Sigmoid colon (tissue), 4 donors: ENCODE data around the gene ZNF836.

Experiments used
- EP300 ChIP-seq, 4 donors: sonication (generic); formaldehyde crosslinking; IDR thresholded peaks; one replicate each; pipeline ENCODE4 v1.6.1; 2017; ENCODE audit warnings: antibody characterized with exemption in 4 of 4
- POLR2AphosphoS5 ChIP-seq, 4 donors: sonication (generic); formaldehyde crosslinking; IDR thresholded peaks; one replicate each; pipeline ENCODE4 v1.6.1; 2017; ENCODE audit warnings: antibody characterized with exemption in 4 of 4
- TF ChIP-seq, protein P1 (sequence below), 4 experiments: fragments of 450-650 bp in 3 of 4; fragments of 200-600 bp in 1 of 4; IDR thresholded peaks; one replicate each; pipeline ENCODE4 v1.5.1; 2016 to 2019; ENCODE audit warnings: antibody characterized with exemption in 4 of 4, mild to moderate bottlenecking in 3 of 4, moderate library complexity in 2 of 4

DNA sequence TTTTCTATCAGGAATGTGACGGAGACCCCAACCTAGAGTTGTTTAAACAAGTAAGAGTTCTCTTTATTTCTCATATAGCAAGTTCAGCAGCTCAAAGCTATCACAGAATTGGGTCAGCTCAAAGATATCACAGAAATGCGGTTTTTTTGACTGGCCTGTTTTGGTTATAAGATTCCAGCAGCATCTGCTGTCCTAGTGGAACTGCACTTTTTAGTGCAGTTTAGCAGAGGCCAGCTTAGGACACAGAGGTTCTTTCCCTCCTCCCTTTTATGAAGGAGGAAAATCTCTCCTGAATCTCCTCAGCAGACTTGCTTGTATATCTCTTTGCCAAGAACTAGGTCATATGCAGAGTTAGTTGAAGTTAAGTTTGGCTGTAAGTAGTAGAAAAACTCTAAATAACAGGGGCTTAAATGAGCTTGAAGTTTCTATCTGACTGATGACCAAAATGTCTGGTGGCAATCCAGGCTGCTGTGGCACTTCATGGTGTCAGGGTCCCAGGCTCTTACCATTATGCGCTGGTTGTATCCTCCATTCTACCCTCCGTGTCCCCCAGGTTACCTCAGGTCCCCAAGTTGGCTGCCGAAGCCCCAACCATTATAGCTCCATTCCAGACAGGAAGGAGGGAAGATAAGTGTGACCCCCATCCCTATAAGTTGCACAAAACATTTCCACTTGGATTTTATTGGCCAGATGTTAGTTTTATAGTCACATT, 25.0 kb upstream of the ZNF836 start:
- TF ChIP-seq, protein P1, sequence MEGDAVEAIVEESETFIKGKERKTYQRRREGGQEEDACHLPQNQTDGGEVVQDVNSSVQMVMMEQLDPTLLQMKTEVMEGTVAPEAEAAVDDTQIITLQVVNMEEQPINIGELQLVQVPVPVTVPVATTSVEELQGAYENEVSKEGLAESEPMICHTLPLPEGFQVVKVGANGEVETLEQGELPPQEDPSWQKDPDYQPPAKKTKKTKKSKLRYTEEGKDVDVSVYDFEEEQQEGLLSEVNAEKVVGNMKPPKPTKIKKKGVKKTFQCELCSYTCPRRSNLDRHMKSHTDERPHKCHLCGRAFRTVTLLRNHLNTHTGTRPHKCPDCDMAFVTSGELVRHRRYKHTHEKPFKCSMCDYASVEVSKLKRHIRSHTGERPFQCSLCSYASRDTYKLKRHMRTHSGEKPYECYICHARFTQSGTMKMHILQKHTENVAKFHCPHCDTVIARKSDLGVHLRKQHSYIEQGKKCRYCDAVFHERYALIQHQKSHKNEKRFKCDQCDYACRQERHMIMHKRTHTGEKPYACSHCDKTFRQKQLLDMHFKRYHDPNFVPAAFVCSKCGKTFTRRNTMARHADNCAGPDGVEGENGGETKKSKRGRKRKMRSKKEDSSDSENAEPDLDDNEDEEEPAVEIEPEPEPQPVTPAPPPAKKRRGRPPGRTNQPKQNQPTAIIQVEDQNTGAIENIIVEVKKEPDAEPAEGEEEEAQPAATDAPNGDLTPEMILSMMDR (IDR thresholded peaks at IDR 0.05): no peak
- TF ChIP-seq EP300 (IDR thresholded peaks at IDR 0.05) (no peak), POLR2AphosphoS5 (IDR thresholded peaks at IDR 0.05) (no peak)
